WTC11 (cell line): Measurements from ENCODE around the gene LRR1. TPM values are rescaled to one million over a fixed set of nuclear protein-coding genes. Genes with fewer than 3 reads are reported as not detected.

Experiments
- AFF4 ChIP-seq: sonication (generic); formaldehyde crosslinking; IDR thresholded peaks from 2 replicates; pipeline ENCODE4 v1.8.1; 2023; ENCODE audit warnings: mild to moderate bottlenecking, missing genetic modification reagents, borderline replicate concordance
- CREM ChIP-seq: sonication (generic); formaldehyde crosslinking; IDR thresholded peaks from 2 replicates; pipeline ENCODE4 v1.8.1; 2022; ENCODE audit warnings: mild to moderate bottlenecking, missing genetic modification reagents, moderate library complexity
- ESRRA ChIP-seq: sonication (generic); formaldehyde crosslinking; IDR thresholded peaks from 2 replicates; pipeline ENCODE4 v1.8.1; 2022; ENCODE audit warnings: mild to moderate bottlenecking, missing genetic modification reagents, borderline replicate concordance
- FOXP1 ChIP-seq: sonication (generic); formaldehyde crosslinking; IDR thresholded peaks from 2 replicates; pipeline ENCODE4 v1.8.0; 2022; ENCODE audit warnings: missing genetic modification reagents, mild to moderate bottlenecking, moderate library complexity, borderline replicate concordance
- GTF2I ChIP-seq: fragments of 250-450 bp; sonication (Bioruptor Pico); conservative IDR thresholded peaks from 2 replicates; pipeline ENCODE4 v1.4.0; 2021; ENCODE audit warnings: mild to moderate bottlenecking
- MLX ChIP-seq: sonication (generic); formaldehyde crosslinking; IDR thresholded peaks from 2 replicates; pipeline ENCODE4 v1.8.1; 2023; ENCODE audit warnings: mild to moderate bottlenecking, missing genetic modification reagents, moderate library complexity
- RELA ChIP-seq: sonication (generic); formaldehyde crosslinking; IDR thresholded peaks from 2 replicates; pipeline ENCODE4 v1.8.1; 2022; ENCODE audit warnings: missing genetic modification reagents, mild to moderate bottlenecking, borderline replicate concordance
- SMAD3 ChIP-seq: sonication (generic); formaldehyde crosslinking; IDR thresholded peaks from 2 replicates; pipeline ENCODE4 v1.8.0; 2022; ENCODE audit warnings: missing genetic modification reagents, mild to moderate bottlenecking, borderline replicate concordance
- SOX15 ChIP-seq: fragments of 250-450 bp; sonication (Bioruptor Pico); IDR thresholded peaks from 2 replicates; pipeline ENCODE4 v1.9.0; 2021; ENCODE audit warnings: mild to moderate bottlenecking
- ZNF396 ChIP-seq: fragments of 250-450 bp; sonication (Bioruptor Pico); IDR thresholded peaks from 2 replicates; pipeline ENCODE4 v1.8.0; 2021; ENCODE audit warnings: mild to moderate bottlenecking, moderate library complexity, borderline replicate concordance
- ZNF425 ChIP-seq: fragments of 250-450 bp; sonication (Bioruptor Pico); conservative IDR thresholded peaks from 2 replicates; pipeline ENCODE4 v1.9.0; 2021; ENCODE audit warnings: mild to moderate bottlenecking
- total RNA-seq: library from RNA; stranded (reverse); gene quantifications from 3 replicates; pipeline ENCODE4 v1.2.3, GENCODE V29; 2021
- TF ChIP-seq, protein P1 (sequence below): sonication (generic); formaldehyde crosslinking; IDR thresholded peaks from 2 replicates; pipeline ENCODE4 v1.8.0; 2023; ENCODE audit warnings: mild to moderate bottlenecking, missing genetic modification reagents
- TF ChIP-seq, protein P2 (sequence below): sonication (generic); formaldehyde crosslinking; IDR thresholded peaks from 2 replicates; pipeline ENCODE4 v1.8.0; 2022; ENCODE audit warnings: missing genetic modification reagents

LRR1 gene
- total RNA-seq, 1 experiment from 2014 or later, result 42.6 TPM

DNA sequence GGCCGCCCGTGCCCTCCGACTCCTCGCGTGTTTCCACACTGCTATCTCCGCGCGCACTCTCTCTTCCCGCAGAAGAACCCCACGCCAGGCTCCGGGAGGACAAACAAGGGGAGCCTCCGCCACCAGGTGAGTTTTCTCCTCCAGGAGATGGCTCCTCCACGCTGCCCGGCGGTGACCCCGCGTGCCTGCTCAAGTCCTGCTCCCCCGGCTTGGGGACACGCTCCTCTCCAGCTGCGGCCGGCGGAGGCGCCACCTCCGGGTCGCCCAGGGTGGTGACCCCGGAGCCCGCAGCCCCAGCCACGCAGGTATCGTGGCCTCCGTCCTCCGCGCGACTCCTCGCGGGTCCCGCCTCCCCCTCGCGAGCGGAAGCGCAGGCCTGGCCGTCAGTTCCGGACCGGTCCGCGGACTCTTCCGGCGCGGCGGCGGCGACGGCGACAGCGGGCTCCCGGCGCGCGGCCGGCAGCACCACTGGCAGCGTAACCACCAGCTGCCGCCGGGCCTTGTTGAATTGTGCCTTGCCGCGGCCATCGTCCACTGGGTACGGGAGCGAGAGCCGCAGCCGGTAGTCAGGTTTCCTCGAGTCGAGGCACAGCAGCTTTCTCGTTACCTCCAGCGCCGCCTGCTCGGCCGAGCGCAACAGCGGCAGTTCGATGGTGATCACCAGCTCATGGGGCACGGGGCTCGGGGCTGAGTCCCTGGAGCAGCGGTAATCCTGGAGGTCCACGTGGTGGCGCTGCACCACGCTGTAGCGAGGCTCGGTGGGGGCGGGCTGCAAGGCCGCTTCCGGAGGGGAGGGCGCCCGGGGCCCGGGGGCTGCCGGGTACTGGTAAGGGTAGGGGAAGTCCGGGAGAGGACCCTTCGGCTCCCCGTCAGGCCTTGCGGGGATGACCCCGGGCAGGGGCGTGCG lies 35.2 kb downstream of the LRR1 start (continued):
- TF ChIP-seq ZNF396 (CRISPR knock-in tag), result no peak
- peak; percentile 85 for TF ChIP-seq FOXP1 (CRISPR knock-in tag)
- no peak for TF ChIP-seq RELA (CRISPR knock-in tag)
- TF ChIP-seq SOX15 (CRISPR knock-in tag), result no peak
- peak; percentile 77; the same call in 1 of the 2 replicates for TF ChIP-seq ESRRA
- TF ChIP-seq CREM (CRISPR knock-in tag), result peak; percentile 81; the same call in 1 of the 2 replicates
- no peak for TF ChIP-seq ZNF425
- TF ChIP-seq GTF2I (CRISPR knock-in tag), result no peak
- TF ChIP-seq MLX (CRISPR knock-in tag), result no peak
- no peak for TF ChIP-seq SMAD3
- TF ChIP-seq, protein P1, sequence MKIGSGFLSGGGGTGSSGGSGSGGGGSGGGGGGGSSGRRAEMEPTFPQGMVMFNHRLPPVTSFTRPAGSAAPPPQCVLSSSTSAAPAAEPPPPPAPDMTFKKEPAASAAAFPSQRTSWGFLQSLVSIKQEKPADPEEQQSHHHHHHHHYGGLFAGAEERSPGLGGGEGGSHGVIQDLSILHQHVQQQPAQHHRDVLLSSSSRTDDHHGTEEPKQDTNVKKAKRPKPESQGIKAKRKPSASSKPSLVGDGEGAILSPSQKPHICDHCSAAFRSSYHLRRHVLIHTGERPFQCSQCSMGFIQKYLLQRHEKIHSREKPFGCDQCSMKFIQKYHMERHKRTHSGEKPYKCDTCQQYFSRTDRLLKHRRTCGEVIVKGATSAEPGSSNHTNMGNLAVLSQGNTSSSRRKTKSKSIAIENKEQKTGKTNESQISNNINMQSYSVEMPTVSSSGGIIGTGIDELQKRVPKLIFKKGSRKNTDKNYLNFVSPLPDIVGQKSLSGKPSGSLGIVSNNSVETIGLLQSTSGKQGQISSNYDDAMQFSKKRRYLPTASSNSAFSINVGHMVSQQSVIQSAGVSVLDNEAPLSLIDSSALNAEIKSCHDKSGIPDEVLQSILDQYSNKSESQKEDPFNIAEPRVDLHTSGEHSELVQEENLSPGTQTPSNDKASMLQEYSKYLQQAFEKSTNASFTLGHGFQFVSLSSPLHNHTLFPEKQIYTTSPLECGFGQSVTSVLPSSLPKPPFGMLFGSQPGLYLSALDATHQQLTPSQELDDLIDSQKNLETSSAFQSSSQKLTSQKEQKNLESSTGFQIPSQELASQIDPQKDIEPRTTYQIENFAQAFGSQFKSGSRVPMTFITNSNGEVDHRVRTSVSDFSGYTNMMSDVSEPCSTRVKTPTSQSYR (CRISPR knock-in tag), result no peak; the same call in 1 of the 2 replicates
- TF ChIP-seq AFF4 (CRISPR knock-in tag), result no peak
- TF ChIP-seq, protein P2, sequence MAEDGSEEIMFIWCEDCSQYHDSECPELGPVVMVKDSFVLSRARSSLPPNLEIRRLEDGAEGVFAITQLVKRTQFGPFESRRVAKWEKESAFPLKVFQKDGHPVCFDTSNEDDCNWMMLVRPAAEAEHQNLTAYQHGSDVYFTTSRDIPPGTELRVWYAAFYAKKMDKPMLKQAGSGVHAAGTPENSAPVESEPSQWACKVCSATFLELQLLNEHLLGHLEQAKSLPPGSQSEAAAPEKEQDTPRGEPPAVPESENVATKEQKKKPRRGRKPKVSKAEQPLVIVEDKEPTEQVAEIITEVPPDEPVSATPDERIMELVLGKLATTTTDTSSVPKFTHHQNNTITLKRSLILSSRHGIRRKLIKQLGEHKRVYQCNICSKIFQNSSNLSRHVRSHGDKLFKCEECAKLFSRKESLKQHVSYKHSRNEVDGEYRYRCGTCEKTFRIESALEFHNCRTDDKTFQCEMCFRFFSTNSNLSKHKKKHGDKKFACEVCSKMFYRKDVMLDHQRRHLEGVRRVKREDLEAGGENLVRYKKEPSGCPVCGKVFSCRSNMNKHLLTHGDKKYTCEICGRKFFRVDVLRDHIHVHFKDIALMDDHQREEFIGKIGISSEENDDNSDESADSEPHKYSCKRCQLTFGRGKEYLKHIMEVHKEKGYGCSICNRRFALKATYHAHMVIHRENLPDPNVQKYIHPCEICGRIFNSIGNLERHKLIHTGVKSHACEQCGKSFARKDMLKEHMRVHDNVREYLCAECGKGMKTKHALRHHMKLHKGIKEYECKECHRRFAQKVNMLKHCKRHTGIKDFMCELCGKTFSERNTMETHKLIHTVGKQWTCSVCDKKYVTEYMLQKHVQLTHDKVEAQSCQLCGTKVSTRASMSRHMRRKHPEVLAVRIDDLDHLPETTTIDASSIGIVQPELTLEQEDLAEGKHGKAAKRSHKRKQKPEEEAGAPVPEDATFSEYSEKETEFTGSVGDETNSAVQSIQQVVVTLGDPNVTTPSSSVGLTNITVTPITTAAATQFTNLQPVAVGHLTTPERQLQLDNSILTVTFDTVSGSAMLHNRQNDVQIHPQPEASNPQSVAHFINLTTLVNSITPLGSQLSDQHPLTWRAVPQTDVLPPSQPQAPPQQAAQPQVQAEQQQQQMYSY (CRISPR knock-in tag), result no peak
